Fibroblast of villous mesenchyme (primary cell): ENCODE data around the gene CRELD2. TPM values are rescaled to one million over a fixed set of nuclear protein-coding genes. Genes with fewer than 3 reads are reported as not detected.

Experiments used
- DNase-seq: peaks from one replicate; pipeline ENCODE4 v3.0.0-alpha.2; 2010; ENCODE audit warnings: low read depth
- H3K4me3 ChIP-seq: 2 replicates; pipeline ENCODE4 v1.5.1; 2011; ENCODE audit warnings: low read depth, mild to moderate bottlenecking, low read length
- CTCF ChIP-seq: IDR thresholded peaks from 2 replicates; pipeline ENCODE4 v1.5.1; 2012; ENCODE audit warnings: low read depth, mild to moderate bottlenecking, low read length; ENCODE audit not compliant: insufficient read depth
- total RNA-seq: library from RNA; depleted of rRNA; stranded (reverse); fragments of >200 nt; gene quantifications from 2 replicates; pipeline ENCODE4 v1.2.3, GENCODE V29; 2012

Gene CRELD2
- total RNA-seq, 1 donor: 53.1 TPM

GRCh38 chr22:49970528-49971231, 52.2 kb downstream of the CRELD2 start:
- H3K4me3 ChIP-seq: peak overlapping the region; percentile 55
- no peak for TF ChIP-seq CTCF
- DNase-seq: peak; percentile 96

- peak; percentile 62 for DNase-seq
- TF ChIP-seq CTCF: no peak
- peak overlapping the region; percentile 55 for H3K4me3 ChIP-seq
Measured at GRCh38 chr22:49971232-49972162, 53.1 kb downstream of the CRELD2 start.

- no peak overlapping the region for H3K4me3 ChIP-seq
- TF ChIP-seq CTCF: no peak
- DNase-seq: no peak
Measured at GRCh38 chr22:49972163-49973017, 54.0 kb downstream of the CRELD2 start.

- no peak overlapping the region for H3K4me3 ChIP-seq
- no peak for TF ChIP-seq CTCF
- no peak for DNase-seq
Measured at GRCh38 chr22:49973018-49973961, 54.9 kb downstream of the CRELD2 start.

- no peak overlapping the region for H3K4me3 ChIP-seq
- no peak for TF ChIP-seq CTCF
- no peak for DNase-seq
Measured at GRCh38 chr22:49975543-49976389, 57.3 kb downstream of the CRELD2 start.
